H1 (cell line): ENCODE results near the gene PLEKHA5. TPM values are rescaled to one million over a fixed set of nuclear protein-coding genes. Genes with fewer than 3 reads are reported as not detected.

Experiments
- CBX5 ChIP-seq: fragments of 300-800, 300-1000 bp; sonication (generic); IDR thresholded peaks from 2 replicates; pipeline ENCODE4 v1.7.1; 2016; ENCODE audit warnings: antibody characterized with exemption, low read length, low read depth
- CTBP2 ChIP-seq: IDR thresholded peaks from 2 replicates; pipeline ENCODE4 v1.7.0; 2011; ENCODE audit warnings: borderline replicate concordance, mild to moderate bottlenecking, moderate library complexity, mixed read lengths, low read length; ENCODE audit not compliant: insufficient read depth, insufficient read length
- FOSL1 ChIP-seq: IDR thresholded peaks from 2 replicates; pipeline ENCODE4 v1.6.1; 2011; ENCODE audit warnings: mild to moderate bottlenecking, low read depth, low read length, moderate library complexity; ENCODE audit not compliant: insufficient read depth
- POLR2AphosphoS5 ChIP-seq: IDR thresholded peaks from 2 replicates; pipeline ENCODE4 v1.6.1; 2011; ENCODE audit warnings: low read depth, low read length
- POU5F1 ChIP-seq: IDR thresholded peaks from 2 replicates; pipeline ENCODE4 v1.6.1; 2011; ENCODE audit warnings: low read depth, mild to moderate bottlenecking, low read length, moderate library complexity
- SIN3A ChIP-seq, 2 experiments: IDR thresholded peaks in 1 of 2; conservative IDR thresholded peaks in 1 of 2; 2 replicates each; pipeline ENCODE4 v1.6.1; 2011 to 2012; ENCODE audit warnings: low read length in 2 of 2, improper control_type of control experiment in 1 of 2, low read depth in 1 of 2, mild to moderate bottlenecking in 1 of 2
- SIX5 ChIP-seq: IDR thresholded peaks from 2 replicates; pipeline ENCODE4 v1.6.1; 2011; ENCODE audit warnings: mild to moderate bottlenecking, low read depth, low read length
- SUZ12 ChIP-seq: fragments of 200-600 bp; sonication (generic); IDR thresholded peaks from 2 replicates; pipeline ENCODE4 v1.6.1; 2012; ENCODE audit warnings: mild to moderate bottlenecking, inconsistent platforms, low read length, moderate library complexity, mixed read lengths
- polyA plus RNA-seq, 7 experiments: library from polyadenylated mRNA; depleted of rRNA in 3 of 7; stranded (reverse) in 5 of 7; unstranded in 2 of 7; fragments of >200 nt in 5 of 7; fragments of 200-250 nt in 2 of 7; gene quantifications; 1 replicate in 5 of 7; 2 replicates in 1 of 7; 4 replicates in 1 of 7; pipeline versions ENCODE4 v1.2.1 to v1.2.3, GENCODE V29; 2011 to 2013; ENCODE audit warnings: missing spikeins in 2 of 7, mixed read lengths in 2 of 7
- total RNA-seq: library from RNA; stranded (reverse); fragmentation: NEBNext Ultra II Directional; extraction: Animal tissue kit (Norgen Biotek cat#: 25700); gene quantifications from 2 replicates; pipeline ENCODE4 v1.2.1, GENCODE V29; 2021
- TF ChIP-seq, protein P1 (sequence below), 3 experiments: IDR thresholded peaks; 1 replicate in 2 of 3; 2 replicates in 1 of 3; pipeline versions ENCODE4 v1.5.1 to v1.6.1; 2011; ENCODE audit warnings: low read length in 3 of 3, mild to moderate bottlenecking in 3 of 3, inconsistent platforms in 2 of 3, low read depth in 1 of 3, moderate library complexity in 1 of 3; ENCODE audit not compliant: insufficient read depth in 1 of 3; ENCODE audit errors: control extremely low read depth in 1 of 3
- TF ChIP-seq, protein P2 (sequence below): IDR thresholded peaks from 2 replicates; pipeline ENCODE4 v1.6.1; 2011; ENCODE audit warnings: low read depth, mild to moderate bottlenecking, low read length; ENCODE audit not compliant: insufficient read depth

The PLEKHA5 gene
- total and polyA plus RNA-seq, 2 of the 8 experiments (the other 6 are each of a cell fraction or from before 2014, with no cell fraction given), result 17.2 to 66.1 TPM

DNA sequence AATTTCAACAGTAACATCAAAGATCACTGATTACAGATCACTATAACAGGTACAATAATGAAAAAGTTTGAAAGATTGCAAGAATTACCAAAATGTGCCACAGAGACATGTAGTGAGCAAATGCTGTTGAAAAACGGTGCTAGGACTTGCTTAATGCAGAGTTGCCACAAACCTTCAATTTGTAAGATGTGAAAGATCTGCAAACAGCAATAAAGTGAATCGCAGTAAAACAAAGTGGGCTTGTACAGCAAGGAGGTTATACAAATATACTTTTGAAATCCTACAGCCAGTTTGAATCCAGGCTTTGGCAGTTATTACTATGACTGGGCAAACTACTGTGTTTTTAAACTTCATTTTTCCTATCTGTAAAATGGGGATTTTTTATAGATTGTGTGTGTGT, 1.0 kb upstream of the PLEKHA5 start (continued):
- TF ChIP-seq, protein P1, sequence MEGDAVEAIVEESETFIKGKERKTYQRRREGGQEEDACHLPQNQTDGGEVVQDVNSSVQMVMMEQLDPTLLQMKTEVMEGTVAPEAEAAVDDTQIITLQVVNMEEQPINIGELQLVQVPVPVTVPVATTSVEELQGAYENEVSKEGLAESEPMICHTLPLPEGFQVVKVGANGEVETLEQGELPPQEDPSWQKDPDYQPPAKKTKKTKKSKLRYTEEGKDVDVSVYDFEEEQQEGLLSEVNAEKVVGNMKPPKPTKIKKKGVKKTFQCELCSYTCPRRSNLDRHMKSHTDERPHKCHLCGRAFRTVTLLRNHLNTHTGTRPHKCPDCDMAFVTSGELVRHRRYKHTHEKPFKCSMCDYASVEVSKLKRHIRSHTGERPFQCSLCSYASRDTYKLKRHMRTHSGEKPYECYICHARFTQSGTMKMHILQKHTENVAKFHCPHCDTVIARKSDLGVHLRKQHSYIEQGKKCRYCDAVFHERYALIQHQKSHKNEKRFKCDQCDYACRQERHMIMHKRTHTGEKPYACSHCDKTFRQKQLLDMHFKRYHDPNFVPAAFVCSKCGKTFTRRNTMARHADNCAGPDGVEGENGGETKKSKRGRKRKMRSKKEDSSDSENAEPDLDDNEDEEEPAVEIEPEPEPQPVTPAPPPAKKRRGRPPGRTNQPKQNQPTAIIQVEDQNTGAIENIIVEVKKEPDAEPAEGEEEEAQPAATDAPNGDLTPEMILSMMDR (IDR thresholded peaks at IDR 0.05; ENCODE audit: control extremely low read depth in 1 of 3, insufficient read depth in 1 of 3, low read depth in 1 of 3, low read length in 3 of 3), result no peak
- TF ChIP-seq, protein P2, sequence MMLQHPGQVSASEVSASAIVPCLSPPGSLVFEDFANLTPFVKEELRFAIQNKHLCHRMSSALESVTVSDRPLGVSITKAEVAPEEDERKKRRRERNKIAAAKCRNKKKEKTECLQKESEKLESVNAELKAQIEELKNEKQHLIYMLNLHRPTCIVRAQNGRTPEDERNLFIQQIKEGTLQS, result no peak
- TF ChIP-seq FOSL1 (no peak), SIN3A (conservative IDR thresholded peaks at IDR 0.05 in 1 of 2, IDR thresholded peaks at IDR 0.05 in 1 of 2; ENCODE audit: low read depth in 1 of 2, low read length in 2 of 2) (no peak), SIX5 (no peak), SUZ12 (no peak), POLR2AphosphoS5 (no peak), CBX5 (no peak), POU5F1 (no peak), CTBP2 (no peak)
